GM19240 (cell line): ENCODE data around the gene URM1.
"Not testable (repeated sequence)": the region's sequence is repeated elsewhere in the genome, so short reads cannot be mapped to it uniquely, and the experiment has no call there.

ENCODE experiments used
- DNase-seq: peaks from one replicate; pipeline ENCODE4 v3.0.0; 2011; ENCODE audit warnings: low spot score; ENCODE audit not compliant: insufficient read length

Gene URM1

GRCh38 chr9:128370752-128371629, at the start of gene URM1:
URM1 (plus strand) TSS chr9:128371374; CDS start chr9:128371381, 7 bp downstream.
- peak; percentile 100 for DNase-seq

GRCh38 chr9:128321879-128322403, 49.2 kb upstream of the URM1 start:
- no peak for DNase-seq

DNA sequence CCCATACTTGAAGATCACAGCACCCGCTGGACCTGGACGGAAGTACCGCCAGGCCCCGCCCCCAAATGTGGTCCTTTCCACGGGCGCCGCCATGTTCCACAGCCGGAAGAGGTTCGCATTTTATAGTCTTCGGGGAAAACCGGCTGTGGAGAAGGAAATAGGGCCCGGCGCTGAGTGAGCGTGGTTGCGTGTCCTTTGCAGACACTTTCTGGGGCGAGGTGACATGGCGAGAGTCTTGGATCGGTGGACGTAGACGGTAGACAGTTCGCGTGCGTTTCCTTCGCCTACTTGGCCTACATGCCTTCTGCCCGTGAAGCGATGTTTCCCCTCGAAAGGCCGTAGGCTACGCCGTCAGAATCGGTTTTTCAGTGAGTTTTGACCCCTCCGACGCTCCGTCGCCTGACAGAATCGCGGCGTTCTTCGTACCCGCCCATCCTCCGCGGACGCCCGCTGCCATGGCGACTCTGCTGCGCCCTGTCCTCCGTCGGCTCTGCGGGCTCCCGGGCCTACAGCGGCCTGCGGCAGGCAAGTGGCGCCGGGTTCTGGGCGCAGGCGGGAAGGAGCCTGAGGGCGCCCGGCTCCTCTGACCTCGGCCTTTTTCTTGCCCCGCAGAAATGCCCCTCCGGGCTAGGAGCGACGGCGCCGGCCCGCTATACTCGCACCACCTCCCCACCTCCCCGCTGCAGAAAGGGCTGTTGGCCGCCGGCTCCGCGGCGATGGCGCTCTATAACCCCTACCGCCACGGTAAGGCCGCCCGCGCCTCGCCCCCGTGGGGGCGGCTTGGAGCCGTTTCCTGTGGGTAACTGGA, 48.6 kb upstream of the URM1 start, which contains the start of the genes COQ4 and TRUB2:
COQ4 (plus strand) TSS at position 436 of the 808 bp plus-strand sequence; CDS start at position 456, 20 bp downstream.
TRUB2 (minus strand) TSS at position 44 of the 808 bp plus-strand sequence; CDS start at position 5, 39 bp downstream.
- peak; percentile 93 for DNase-seq

DNA sequence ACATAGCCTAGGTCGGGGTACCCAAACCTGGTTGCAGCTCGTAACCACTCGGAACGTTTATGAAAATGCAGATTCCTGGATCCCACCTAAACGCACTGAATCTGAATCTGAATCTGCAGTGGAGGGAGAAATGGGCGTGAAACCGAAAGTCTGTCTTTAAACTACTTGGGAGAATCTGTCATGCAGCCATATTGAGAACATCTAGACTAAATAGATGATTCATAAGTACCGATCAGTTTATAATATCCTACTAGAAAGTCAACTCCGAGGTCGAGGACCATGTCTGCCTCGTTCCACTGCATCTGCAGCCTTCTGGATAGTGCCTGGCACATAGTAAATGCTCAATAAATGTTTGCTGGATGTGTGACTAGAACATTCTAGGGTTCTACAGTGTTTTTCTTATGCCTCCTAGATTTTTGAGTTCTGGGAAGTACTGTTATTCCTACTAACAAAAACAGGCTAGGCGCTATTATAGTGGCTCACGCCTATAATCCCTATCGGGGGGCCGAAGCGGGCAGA, 47.9 kb upstream of the URM1 start:
- DNase-seq, result no peak

DNA sequence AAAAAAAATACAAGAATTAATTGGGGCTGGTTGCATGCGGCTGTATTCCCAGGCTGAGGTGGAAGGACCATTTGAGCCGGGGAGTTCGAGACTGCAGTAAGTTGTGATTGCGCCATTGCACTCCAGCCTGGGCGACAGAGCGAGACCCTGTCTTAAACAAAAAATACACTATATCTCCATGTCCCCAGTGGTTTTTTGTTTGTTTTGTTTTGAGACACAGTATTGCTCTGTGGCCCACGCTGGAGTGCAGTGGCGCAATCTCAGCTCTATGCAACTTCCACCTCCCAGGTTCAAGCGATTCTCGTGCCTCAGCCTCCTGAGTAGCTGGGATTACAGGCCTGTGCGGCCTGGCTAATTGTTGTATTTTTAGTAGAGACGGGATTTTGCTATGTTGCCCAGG, 47.4 kb upstream of the URM1 start:
- no peak for DNase-seq

DNA sequence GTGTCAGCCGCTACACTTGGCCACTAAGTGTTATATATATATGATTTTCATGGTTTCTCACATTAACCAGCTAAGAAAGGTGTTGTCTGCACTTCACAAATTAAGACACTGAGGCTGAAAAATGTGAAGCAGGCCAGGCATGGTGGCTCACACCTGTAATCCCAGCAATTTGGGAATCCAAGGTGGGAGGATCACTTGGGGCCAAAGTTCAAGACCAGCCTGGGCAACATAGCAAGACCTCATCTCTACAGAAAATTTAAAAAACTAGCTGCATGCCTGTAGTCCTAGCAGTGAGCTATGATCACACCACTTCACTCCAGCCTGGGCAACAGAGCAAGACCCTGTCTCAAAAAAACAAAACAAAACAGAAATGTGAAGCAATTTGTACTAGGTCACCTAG, 46.8 kb upstream of the URM1 start:
- DNase-seq, result no peak

- no peak for DNase-seq
These were observed 45.5 kb upstream of the URM1 start for GRCh38 chr9:128325629-128326028.

DNA sequence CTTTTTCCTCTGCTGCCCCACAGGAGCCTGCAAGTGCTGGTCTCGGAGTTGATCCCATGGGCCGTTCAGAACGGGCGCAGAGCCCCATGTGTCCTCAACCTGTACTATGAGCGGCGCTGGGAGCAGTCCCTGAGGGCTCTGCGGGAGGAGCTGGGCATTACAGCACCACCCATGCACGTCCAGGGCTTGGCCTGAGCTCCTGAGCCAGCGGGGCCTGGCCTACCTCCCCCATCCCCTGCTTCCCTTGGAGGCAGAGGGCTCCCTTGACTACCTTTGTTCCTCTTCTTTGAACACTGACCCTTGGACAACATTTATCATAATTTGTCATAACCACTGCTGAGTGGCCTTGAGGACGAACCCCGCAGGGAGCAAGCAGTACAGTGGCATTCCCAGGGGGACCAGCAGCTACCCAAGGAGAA, 37.7 kb upstream of the URM1 start:
- no peak for DNase-seq

DNA sequence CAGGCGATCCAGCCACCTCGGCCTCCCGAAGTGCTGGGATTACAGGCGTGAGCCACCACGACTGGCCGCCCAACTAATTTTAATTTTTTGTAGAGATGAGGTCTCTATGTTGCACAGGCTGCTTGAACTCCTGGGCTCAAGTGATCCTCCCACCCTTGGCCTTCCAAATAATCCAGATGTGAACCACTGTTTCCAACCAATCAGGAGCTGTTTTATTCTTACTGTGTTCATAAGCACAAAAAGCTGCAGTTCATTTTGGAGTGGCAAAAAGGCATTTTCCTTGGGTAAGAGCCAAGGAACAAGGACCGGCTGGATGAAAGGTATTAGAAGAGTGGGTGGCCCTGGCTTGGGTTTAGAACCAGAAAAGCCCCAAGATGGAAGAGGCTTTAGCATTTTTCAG, 36.0 kb upstream of the URM1 start:
- DNase-seq, result no peak

DNA sequence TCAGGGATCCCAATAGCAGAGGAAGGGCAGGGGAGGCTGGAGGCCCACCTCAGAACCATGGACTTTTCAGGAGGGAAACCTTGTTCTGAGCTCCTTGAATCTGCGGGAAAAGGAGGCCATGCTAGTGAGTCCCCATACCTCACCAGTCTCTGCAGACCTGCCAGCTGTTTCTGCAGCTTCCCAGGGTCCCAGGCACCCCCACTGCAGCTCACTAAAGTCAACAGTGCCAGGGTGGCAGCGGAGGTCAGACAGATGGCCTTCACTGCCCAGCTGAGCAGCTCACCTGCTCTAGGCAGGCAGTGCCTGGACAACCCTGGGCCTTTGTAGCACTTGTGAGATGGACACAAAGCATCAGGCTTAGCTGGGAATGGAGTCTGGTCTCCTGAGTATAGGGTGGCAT, 35.3 kb upstream of the URM1 start:
- DNase-seq, result no peak

DNA sequence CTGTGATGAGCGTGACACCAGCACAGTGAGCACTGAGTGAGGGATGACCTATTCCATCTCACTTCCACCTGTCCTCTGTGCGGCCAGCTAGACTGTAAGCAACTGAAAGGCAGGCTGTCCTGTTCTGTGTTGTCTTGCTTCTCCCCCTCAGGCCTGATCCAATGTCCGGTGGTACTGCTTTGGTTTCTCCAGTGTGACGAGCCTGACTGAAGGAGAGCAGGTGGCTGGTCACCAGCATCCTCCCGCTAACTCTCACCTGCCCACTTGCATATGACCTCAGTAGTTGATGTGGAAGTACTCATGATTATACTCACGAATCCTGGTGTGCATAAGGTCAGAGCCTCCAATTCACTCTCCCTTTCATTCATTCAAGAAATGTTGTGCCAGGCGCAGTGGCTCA, 33.2 kb upstream of the URM1 start:
- no peak for DNase-seq

DNA sequence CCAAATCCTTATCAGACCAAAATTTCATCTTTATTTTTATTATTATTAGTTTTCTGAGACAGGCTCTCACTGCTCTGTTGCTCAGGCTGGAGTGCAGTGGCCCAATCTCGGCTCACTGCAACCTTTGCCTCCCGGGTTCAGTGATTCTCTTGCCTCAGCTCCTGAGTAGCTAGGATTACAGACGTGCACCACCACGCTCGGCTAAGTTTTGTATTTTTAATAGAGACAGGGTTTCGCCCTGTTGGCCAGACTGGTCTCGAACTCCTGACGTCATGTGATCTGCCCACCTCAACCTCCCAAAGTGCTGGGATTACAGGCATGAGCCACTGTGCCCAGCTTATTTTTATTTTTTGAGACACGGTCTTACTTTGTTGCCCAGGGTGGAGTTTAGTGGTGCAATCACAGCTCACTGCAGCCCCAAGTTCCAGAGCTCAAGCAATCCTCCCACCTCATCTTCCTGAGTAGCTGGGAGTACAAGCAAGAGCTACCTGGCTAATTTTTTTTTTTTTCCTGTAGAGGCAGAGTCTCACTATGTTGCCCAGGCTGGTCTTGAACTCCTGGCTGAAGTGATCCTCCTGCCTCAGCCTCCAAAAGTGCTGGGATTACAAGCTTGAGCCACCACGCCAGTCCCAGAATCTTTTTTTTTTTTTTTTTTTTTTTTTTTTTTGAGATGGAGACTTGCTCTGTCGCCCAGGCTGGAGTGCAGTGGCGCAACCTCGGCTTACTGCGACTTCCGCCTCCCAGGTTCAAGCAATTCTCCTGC, 32.1 kb upstream of the URM1 start:
- DNase-seq, result not testable (repeated sequence)

- DNase-seq, result peak; percentile 89
These were observed 31.1 kb upstream of the URM1 start, which contains the start of gene SLC27A4 for GRCh38 chr9:128339761-128340690. SLC27A4 (plus strand) TSS chr9:128340527; CDS start chr9:128343133, 2,606 bp downstream.

- DNase-seq, result no peak
These were observed 30.3 kb upstream of the URM1 start for GRCh38 chr9:128340691-128341434.

DNA sequence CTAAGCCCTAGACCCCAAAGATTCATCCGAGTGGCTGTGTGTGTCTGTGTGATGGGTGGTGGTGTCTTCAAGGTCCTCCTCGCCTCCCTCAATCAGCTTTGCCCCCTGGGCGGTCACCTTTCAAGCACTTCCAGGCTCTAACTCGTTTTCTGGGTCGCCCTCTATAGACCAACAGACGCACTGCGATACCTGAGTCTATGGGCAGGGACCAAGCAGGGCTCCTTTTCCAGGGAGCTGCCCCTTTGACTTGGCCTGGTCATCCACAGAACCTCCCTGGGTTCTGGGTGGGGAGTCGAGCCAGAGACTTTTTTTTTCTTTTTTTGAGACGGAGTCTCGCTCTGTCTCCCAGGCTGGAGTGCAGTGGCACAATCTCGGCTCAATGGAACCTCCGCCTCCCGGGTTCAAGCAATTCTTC, 29.7 kb upstream of the URM1 start:
- peak; percentile 95 for DNase-seq

- DNase-seq, result no peak
These were observed 28.0 kb upstream of the URM1 start for GRCh38 chr9:128342971-128343680.

GRCh38 chr9:128343855-128344254, 27.3 kb upstream of the URM1 start:
- no peak for DNase-seq

- no peak for DNase-seq
These were observed 26.1 kb upstream of the URM1 start for GRCh38 chr9:128344931-128345605.
